ENCODE results near the gene CNTNAP1. TPM values are rescaled to one million over a fixed set of nuclear protein-coding genes. Genes with fewer than 3 reads are reported as not detected.

CNTNAP1 gene
- total and polyA plus RNA-seq, 3 donors from 2014 or later: 6.0 to 10.3 (median 9.0) TPM

GRCh38 chr17:42642336-42642735 lies 40.0 kb upstream of the CNTNAP1 start:
- Histone ChIP-seq H3K36me3 (ENCODE audit: low read depth, missing control alignments) (no peaks in the 10 kb centered on the region), H3K27me3 (no peaks in the 10 kb centered on the region), H3K27ac (no peak overlapping the region), H3K4me3 (no peak overlapping the region), H3K9me3 (no peaks in the 10 kb centered on the region), H3K4me1 (no peaks in the 10 kb centered on the region)
- 35 to 41% methylated on average over 2 of the region's 2 CpGs for whole genome bisulfite sequencing, 2 donors
- TF ChIP-seq CTCF (IDR thresholded peaks at IDR 0.05) (no peak), POLR2A (IDR thresholded peaks at IDR 0.05) (no peak)
- DNase-seq: no peak
- intact Hi-C loops (cut with DNase I; ENCODE audit: low total_unique reads): no loop called here

- Histone ChIP-seq H3K36me3 (ENCODE audit: low read depth, missing control alignments) (no peaks in the 10 kb centered on the region), H3K9me3 (no peaks in the 10 kb centered on the region), H3K4me3 (no peak overlapping the region), H3K4me1 (peaks cover 10% of the 10 kb centered on the region), H3K27ac (no peak overlapping the region), H3K27me3 (no peaks in the 10 kb centered on the region)
- 93 to 98% methylated on average over 5 of the region's 5 CpGs for WGBS, 2 donors
- no peak for DNase-seq
- TF ChIP-seq CTCF (IDR thresholded peaks at IDR 0.05) (no peak), POLR2A (IDR thresholded peaks at IDR 0.05) (no peak)
- intact Hi-C loops (cut with DNase I; ENCODE audit: low total_unique reads): no loop called here
Observed at GRCh38 chr17:42647778-42648177, 34.6 kb upstream of the CNTNAP1 start.

- H3K4me3 ChIP-seq: no peak overlapping the region
- no peaks in the 10 kb centered on the region for H3K9me3 ChIP-seq
- H3K36me3 ChIP-seq (ENCODE audit: low read depth, missing control alignments): no peaks in the 10 kb centered on the region
- DNase-seq: no peak
- intact Hi-C loops (cut with DNase I; ENCODE audit: low total_unique reads): no loop called here
- no peak for TF ChIP-seq CTCF (IDR thresholded peaks at IDR 0.05)
- TF ChIP-seq POLR2A (IDR thresholded peaks at IDR 0.05): no peak
- no peaks in the 10 kb centered on the region for H3K27me3 ChIP-seq
- H3K4me1 ChIP-seq: peaks cover 20% of the 10 kb centered on the region
- 76 to 77% methylated on average over 4 of the region's 4 CpGs for WGBS, 2 donors
- H3K27ac ChIP-seq: peak overlapping the region in 1 of 2 donors; percentile 57
Observed at GRCh38 chr17:42651392-42651791, 30.9 kb upstream of the CNTNAP1 start.

GRCh38 chr17:42653179-42654124 lies 28.9 kb upstream of the CNTNAP1 start:
- intact Hi-C loops (cut with DNase I; ENCODE audit: low total_unique reads): no loop called here
- 17 to 18% methylated on average over 40 to 42 of the region's 42 CpGs for WGBS, 2 donors
- peak overlapping the region; percentile 27 to 29 for H3K4me3 ChIP-seq

More at GRCh38 chr17:42653179-42654124, 28.9 kb upstream of the CNTNAP1 start:
- DNase-seq: peak; percentile 81
- Histone ChIP-seq H3K36me3 (ENCODE audit: low read depth, missing control alignments) (no peaks in the 10 kb centered on the region), H3K4me1 (peaks cover 20% of the 10 kb centered on the region), H3K27me3 (no peaks in the 10 kb centered on the region), H3K9me3 (no peaks in the 10 kb centered on the region), H3K27ac (peak overlapping the region; percentile 87 to 94)
- TF ChIP-seq POLR2A (IDR thresholded peaks at IDR 0.05): no peak
- no peak for TF ChIP-seq CTCF (IDR thresholded peaks at IDR 0.05)
